ENCODE measurements around the gene MRPS22.

- TF ChIP-seq RAD21 (IDR thresholded peaks at IDR 0.05; ENCODE audit: low read depth) (no peak), POLR2A (IDR thresholded peaks at IDR 0.05; ENCODE audit: borderline replicate concordance, extremely low read depth, insufficient read depth, insufficient read length) (no peak), POLR2AphosphoS5 (IDR thresholded peaks at IDR 0.05; ENCODE audit: low read depth, low read length) (no peak)
These were observed 3.0 kb upstream of the MRPS22 start for GRCh38 chr3:139340784-139341183.

Measured in HCT116 (cell line).